GM18907 (cell line): Measurements from ENCODE around the gene MCC.
A peak's percentile ranks its signal among the peaks of the same experiment; 100 is the strongest.

Experiments
- ATAC-seq: cut with Tn5 transposase; IDR thresholded peaks from one replicate; pipeline ENCODE4 v1.9.1; 2021; ENCODE audit warnings: mild to moderate bottlenecking, moderate library complexity; ENCODE audit not compliant: unreplicated experiment

The MCC gene

GRCh38 chr5:113276001-113276400 is 212.3 kb downstream of the MCC start:
- no peak for ATAC-seq

DNA sequence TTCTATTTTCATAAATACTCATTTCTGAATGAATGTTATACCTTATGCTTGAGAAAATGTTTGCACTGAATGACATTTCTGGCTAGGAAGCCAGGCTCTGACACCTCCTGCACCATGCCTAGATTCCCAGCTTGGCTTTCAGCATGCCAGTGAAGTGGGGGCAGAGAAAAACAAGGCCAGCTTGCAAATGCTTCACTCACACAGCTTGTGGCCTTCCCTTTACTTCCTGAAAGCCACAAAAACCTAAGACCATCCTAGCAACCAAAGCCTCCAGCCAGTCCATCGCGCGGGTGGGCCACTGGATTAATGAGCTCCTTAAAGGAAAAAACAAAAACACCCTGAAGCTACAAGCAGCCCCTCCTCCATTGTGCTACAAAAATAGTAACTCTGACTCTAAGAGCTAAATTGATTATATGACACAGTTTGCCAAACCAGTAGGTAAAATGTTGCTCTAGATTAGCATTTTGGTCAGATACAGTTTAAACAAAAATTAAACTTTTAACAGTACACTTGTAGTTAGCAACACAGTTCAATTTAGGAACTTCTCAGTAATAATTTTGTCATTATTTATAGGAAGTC is 213.3 kb downstream of the MCC start:
- no peak for ATAC-seq

DNA sequence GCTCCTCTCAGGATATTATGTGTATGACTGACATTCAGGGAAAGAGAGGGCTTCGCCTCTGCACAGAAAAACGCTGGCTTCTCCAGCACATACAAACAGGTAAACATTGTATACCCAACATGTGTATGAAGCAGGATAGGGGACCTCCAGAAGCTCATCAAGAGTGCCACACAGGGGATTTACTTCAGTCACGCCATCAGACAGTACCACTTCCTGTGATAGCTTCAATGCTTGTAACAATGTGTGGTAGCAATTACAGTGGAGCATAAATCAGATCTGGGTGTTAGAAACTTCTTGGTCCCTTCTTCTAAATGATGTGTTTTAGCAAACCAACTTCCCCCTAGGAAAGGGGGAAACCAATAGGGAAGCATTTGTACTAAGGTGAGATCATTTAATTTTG is 214.3 kb downstream of the MCC start:
- peak; percentile 80 for ATAC-seq

DNA sequence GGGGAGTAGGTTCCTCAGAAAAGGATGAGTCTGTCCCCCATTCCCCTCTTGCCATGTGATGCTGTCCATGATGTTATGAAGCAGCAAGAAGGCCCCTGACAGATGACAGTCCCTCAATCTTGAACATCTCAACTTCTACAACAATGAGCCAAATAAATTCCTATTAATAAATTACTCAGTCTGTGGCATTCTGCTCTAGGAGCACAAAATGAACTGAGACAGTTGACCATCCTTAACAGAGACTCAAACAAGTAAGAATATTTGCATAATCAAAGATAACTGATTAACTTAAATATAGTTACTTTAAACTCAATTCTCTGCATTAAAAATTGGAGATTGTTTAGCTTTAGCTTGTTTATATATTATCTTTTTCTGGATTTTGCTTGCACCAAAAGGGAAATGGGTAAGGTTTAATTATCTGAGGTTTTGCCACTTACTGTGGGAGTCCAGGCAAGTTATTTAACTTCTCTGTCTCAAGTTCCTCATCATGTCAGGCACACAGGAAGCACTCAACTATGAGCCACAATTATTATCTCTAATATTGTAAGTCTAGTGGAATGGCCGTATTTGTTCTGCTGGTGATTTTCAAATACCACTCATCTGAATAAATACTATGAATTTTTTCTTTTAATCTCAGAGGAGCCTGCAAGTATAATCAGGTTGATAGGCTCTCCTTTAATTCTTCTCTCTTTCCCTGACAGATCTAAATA is 216.4 kb downstream of the MCC start:
- peak; percentile 61 for ATAC-seq

DNA sequence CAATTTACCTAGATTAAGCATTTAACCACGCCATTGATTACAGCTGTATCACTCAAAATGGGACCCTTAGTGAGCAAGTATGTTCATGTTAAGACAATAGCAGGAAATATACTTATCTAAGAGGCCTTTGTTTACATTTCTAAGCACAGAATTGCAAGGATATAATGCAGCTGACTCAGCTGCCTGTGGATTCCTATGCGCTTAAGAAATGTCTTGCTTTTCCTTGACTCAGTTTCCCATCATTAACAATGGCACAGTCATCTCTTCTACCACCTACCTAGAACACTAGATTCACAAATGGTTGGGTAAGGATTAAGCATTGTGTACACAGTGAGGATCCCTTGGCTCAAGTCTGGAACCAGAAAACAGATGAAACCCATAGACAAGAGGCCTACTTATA is 217.2 kb downstream of the MCC start:
- no peak for ATAC-seq

DNA sequence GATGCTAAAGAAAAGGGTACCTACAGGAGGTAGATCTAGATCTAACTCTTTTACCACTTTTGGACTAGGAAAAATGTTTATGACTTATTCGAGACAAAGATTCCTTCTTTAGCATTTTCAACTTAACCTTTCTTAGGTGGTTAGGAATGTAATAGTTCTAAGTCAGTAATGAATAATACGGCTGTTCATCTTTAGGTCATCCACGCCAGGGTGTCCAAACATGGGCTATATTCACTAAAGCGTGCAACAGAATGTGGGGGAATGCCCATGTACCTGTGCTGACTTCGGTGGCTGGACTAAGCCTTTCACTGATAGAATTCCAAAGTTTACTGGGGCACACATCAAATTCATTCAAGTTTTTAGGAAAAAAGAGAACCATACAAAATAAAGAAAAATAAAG is 218.2 kb downstream of the MCC start:
- no peak for ATAC-seq

GRCh38 chr5:113269023-113269997 is 218.9 kb downstream of the MCC start:
- ATAC-seq: no peak

- no peak for ATAC-seq
Measured at GRCh38 chr5:113268232-113268631, 220.0 kb downstream of the MCC start.

DNA sequence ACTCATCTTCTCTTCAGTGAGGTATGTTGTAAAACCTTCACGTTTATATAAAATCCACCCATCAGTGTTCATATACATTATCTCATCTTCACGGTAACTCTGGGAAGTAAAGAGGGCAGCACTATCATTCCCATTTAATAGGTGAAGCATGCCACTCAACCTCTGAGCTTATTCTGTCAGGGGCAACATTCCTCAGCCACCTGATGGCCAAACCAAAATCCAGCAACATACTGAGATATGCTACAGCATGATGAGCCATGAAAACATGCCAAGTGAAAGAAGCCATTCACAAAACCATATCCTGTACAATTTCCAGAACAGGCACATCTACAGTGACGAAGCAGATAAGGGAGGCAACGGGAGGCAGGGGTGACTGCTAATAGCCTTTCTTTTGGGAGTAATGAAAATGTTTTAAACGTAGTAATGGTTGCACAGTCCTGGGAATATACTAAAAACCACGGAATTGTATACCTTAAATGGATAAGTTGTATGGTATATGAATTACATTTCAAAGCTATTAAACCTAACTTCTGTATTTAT is 220.8 kb downstream of the MCC start:
- ATAC-seq: no peak

GRCh38 chr5:113266913-113267227 is 221.4 kb downstream of the MCC start:
- ATAC-seq: no peak

DNA sequence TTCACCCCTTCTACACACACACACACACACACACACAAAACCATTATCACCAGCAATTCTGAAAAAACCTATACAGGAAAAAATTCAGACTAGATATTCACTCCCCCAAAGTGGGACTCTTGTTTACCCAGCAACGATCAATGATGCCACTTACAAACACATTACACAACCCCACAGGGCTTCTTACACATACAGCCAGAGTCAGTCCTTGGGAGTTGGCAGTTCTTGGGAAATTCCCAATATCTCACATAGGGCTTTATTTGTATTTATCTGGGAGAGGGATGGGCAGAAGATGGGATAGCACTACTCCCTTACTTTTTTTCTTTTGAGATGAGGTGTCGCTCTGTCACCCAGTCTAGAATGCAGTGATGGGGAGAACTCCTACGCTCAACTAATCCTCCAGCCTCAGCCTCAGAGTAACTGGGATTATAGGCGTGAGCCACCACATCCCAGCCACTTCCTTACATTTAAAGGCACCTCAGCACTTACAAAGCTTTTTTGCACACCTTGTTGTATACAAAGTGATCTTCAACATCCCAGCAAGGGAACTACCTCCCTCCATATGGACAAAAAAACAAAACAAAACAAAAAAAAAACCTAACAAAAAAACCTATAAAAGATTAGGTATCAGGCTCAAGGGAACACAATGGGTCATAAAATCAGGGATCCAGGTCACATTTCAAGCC is 221.9 kb downstream of the MCC start:
- no peak for ATAC-seq

DNA sequence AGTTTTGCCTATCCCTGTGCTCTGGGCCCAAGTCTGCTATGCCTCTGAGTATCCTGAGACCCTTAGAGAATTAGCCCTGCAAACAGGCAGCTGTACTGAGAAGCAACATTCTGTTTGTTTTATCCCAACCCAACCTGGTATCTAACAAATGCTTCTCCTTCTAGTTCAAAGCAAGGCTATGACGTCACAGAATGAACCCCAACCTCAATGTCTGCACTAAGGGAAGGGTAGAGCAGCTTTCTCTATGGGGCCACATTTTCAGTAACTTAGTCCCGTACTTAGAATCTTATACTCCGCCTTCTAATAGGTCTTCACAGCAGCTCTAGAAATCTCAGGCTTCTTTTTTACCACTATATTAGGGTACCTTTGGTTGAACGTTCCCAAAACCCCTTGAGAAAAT is 223.1 kb downstream of the MCC start:
- no peak for ATAC-seq

- no peak for ATAC-seq
Measured at GRCh38 chr5:113264046-113264445, 224.2 kb downstream of the MCC start.

GRCh38 chr5:113263545-113263944 is 224.7 kb downstream of the MCC start:
- no peak for ATAC-seq

DNA sequence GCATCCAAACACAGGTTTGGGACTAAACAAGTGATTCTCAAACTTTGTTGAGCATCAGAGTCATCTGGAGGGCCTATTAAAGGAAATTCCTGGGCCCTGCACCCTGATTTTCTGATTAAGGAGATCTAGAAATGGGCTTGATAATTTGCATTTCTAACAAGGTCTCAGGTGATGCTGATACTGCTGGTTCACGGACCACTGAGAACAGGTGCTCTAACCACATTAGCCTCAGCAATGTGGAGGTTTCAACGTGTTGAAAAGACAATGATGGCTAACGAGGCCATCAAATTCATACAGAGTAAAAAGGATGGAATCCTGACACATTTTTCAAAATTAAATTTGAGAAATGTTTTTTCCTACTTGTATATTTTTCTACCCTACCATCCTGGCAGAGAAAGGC is 225.6 kb downstream of the MCC start:
- no peak for ATAC-seq

- ATAC-seq: no peak
Measured at GRCh38 chr5:113259034-113259433, 229.2 kb downstream of the MCC start.

GRCh38 chr5:113257545-113257944 is 230.7 kb downstream of the MCC start:
- no peak for ATAC-seq

- ATAC-seq: no peak
Measured at GRCh38 chr5:113256671-113257452, 231.4 kb downstream of the MCC start.

- ATAC-seq: no peak
Measured at GRCh38 chr5:113255579-113256386, 232.5 kb downstream of the MCC start.
